Posterior vena cava (tissue), 2 donors: ENCODE data around the gene IL6. TPM values are rescaled to one million over a fixed set of nuclear protein-coding genes. Genes with fewer than 3 reads are reported as not detected.

Experiments
- DNase-seq: peaks from one replicate; pipeline ENCODE4 v3.0.0-alpha.2; 2020; ENCODE audit warnings: low spot score
- intact Hi-C, 2 donors: fragments of 100-400 bp; cut with DNase I; formaldehyde crosslinking; loops; one replicate each; pipeline versions ENCODE4 v1.14.1 to v1.14.2; 2022 to 2023
- total RNA-seq, 2 donors: library from RNA; stranded (reverse); fragmentation: NEBNext Ultra II Directional; extraction: Animal tissue kit (Norgen Biotek cat#: 25700); gene quantifications; one replicate each; pipeline ENCODE4 v1.2.1, GENCODE V29; 2021
- donor health status: DM: yes; HTN: yes; CAD: no.
- donor health status: DM: yes; HTN: yes; CAD: no.

The IL6 gene
- total RNA-seq, 2 donors from 2014 or later: 2.4 to 65.6 TPM

DNA sequence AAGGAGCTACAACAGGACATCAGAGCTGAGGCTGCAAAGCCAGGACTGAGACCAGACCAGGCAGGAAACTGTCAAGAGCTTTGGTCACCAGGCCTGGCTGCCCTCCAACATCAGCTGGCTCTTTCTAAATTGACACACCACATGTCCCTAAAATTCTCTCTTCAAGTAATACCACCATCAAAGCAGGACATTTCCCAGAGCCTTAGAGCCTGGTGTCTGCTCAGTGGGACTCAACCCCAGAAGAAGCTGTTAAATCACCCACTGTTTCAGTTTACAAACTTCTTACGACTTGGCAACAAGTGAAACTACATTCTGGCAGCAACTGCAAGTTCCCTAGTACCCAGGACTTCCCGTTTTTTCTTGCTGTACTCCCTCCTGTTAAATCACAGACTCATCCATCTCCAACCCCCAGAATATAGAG lies 3.8 kb upstream of the IL6 start:
- intact Hi-C loops: loop anchor here in 1 of 2 donors (5.0 kb wide), 1 partner anchor 151 kb away; no protein-coding TSS in a partner anchor
- DNase-seq: peak; percentile 90

DNA sequence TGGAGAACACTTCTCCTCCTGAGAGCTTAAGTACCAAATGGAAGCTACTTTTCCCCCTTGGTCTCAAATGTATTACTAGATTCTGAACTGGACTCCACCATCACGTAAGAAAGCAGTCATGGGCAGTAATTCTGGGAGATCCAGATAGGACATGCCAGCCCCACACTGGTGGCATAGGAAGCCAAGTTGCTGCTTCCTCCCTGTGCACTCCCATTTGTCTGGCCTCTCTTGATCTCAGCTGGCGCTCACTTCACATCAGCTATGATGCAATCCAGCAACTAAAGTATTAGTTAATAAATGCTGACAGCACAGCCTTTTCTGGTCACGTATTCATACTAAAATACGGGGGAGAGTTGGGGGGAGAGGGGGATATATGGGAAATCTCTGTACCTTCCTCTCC lies 3.4 kb upstream of the IL6 start:
- no peak for DNase-seq
- intact Hi-C loops: loop anchor here in 1 of 2 donors (5.0 kb wide), 1 partner anchor 151 kb away; no protein-coding TSS in a partner anchor

DNA sequence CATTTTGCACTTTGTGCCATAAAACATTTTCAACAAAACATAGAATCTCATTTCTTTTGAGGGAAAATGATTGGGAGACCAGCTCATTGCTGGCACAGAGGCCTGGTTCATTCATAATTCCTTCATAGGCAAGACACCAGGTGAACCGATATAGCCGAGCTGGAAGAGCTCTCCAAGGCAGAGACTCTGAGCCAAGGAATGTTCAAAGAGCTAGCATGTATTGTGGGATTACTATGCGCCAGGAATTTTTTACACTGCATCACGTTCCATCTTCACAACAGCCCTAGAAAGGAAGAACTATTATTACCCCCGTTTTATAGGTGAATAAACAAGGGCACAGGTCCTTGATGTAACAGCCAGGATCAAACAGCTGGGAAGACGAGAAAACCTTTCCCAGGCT lies 2.1 kb upstream of the IL6 start:
- intact Hi-C loops: loop anchor here (5.0 kb wide), 3 partner anchors 153 to 163 kb away; no protein-coding TSS in a partner anchor
- DNase-seq: no peak

DNA sequence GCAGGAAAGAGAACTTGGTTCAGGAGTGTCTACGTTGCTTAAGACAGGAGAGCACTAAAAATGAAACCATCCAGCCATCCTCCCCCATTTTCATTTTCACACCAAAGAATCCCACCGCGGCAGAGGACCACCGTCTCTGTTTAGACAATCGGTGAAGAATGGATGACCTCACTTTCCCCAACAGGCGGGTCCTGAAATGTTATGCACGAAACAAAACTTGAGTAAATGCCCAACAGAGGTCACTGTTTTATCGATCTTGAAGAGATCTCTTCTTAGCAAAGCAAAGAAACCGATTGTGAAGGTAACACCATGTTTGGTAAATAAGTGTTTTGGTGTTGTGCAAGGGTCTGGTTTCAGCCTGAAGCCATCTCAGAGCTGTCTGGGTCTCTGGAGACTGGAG lies 1.4 kb upstream of the IL6 start:
- intact Hi-C loops: loop anchor here (5.0 kb wide), 2 partner anchors 158 to 163 kb away; no protein-coding TSS in a partner anchor
- no peak for DNase-seq

DNA sequence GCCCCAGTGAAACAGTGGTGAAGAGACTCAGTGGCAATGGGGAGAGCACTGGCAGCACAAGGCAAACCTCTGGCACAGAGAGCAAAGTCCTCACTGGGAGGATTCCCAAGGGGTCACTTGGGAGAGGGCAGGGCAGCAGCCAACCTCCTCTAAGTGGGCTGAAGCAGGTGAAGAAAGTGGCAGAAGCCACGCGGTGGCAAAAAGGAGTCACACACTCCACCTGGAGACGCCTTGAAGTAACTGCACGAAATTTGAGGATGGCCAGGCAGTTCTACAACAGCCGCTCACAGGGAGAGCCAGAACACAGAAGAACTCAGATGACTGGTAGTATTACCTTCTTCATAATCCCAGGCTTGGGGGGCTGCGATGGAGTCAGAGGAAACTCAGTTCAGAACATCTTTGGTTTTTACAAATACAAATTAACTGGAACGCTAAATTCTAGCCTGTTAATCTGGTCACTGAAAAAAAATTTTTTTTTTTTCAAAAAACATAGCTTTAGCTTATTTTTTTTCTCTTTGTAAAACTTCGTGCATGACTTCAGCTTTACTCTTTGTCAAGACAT lies 574 bp upstream of the IL6 start:
- peak; percentile 85 for DNase-seq
- intact Hi-C loops: loop anchor here (5.0 kb wide), 2 partner anchors 159 to 164 kb away; no protein-coding TSS in a partner anchor

DNA sequence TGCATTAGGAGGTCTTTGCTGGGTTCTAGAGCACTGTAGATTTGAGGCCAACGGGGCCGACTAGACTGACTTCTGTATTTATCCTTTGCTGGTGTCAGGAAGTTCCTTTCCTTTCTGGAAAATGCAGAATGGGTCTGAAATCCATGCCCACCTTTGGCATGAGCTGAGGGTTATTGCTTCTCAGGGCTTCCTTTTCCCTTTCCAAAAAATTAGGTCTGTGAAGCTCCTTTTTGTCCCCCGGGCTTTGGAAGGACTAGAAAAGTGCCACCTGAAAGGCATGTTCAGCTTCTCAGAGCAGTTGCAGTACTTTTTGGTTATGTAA lies 675 bp downstream of the IL6 start:
- intact Hi-C loops: loop anchor here (5.0 kb wide), 2 partner anchors 160 to 165 kb away; no protein-coding TSS in a partner anchor
- no peak for DNase-seq

DNA sequence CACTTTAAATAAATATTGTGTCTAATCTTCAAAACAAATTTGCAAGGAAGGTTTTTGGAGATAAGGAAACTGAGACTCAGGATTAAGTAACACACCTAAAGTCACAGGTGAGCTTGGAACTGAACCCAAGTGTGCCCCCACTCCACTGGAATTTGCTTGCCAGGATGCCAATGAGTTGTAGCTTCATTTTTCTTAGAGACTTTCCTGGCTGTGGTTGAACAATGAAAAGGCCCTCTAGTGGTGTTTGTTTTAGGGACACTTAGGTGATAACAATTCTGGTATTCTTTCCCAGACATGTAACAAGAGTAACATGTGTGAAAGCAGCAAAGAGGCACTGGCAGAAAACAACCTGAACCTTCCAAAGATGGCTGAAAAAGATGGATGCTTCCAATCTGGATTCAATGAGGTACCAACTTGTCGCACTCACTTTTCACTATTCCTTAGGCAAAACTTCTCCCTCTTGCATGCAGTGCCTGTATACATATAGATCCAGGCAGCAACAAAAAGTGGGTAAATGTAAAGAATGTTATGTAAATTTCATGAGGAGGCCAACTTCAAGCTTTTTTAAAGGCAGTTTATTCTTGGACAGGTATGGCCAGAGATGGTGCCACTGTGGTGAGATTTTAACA lies 1.5 kb downstream of the IL6 start:
- intact Hi-C loops: loop anchor here (5.0 kb wide), 2 partner anchors 161 to 166 kb away; no protein-coding TSS in a partner anchor
- no peak for DNase-seq

DNA sequence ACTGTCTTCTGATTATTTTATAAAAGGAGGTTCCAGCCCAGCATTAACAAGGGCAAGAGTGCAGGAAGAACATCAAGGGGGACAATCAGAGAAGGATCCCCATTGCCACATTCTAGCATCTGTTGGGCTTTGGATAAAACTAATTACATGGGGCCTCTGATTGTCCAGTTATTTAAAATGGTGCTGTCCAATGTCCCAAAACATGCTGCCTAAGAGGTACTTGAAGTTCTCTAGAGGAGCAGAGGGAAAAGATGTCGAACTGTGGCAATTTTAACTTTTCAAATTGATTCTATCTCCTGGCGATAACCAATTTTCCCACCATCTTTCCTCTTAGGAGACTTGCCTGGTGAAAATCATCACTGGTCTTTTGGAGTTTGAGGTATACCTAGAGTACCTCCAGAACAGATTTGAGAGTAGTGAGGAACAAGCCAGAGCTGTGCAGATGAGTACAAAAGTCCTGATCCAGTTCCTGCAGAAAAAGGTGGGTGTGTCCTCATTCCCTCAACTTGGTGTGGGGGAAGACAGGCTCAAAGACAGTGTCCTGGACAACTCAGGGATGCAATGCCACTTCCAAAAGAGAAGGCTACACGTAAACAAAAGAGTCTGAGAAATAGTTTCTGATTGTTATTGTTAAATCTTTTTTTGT lies 2.3 kb downstream of the IL6 start:
- intact Hi-C loops: loop anchor here (5.0 kb wide), 2 partner anchors 162 to 167 kb away; no protein-coding TSS in a partner anchor
- DNase-seq: no peak

DNA sequence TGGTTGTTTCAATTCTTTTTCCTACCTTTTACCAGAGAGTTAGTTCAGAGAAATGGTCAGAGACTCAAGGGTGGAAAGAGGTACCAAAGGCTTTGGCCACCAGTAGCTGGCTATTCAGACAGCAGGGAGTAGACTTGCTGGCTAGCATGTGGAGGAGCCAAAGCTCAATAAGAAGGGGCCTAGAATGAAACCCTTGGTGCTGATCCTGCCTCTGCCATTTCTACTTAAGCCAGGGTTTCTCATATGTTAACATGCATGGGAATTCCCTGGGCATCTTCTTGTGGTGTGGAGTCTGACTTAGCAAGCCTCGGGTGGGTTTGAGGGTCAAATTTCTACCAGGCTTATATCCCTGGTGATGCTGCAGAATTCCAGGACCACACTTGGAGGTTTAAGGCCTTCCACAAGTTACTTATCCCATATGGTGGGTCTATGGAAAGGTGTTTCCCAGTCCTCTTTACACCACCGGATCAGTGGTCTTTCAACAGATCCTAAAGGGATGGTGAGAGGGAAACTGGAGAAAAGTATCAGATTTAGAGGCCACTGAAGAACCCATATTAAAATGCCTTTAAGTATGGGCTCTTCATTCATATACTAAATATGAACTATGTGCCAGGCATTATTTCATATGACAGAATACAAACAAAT lies 3.2 kb downstream of the IL6 start:
- intact Hi-C loops: no loop called here
- no peak for DNase-seq

DNA sequence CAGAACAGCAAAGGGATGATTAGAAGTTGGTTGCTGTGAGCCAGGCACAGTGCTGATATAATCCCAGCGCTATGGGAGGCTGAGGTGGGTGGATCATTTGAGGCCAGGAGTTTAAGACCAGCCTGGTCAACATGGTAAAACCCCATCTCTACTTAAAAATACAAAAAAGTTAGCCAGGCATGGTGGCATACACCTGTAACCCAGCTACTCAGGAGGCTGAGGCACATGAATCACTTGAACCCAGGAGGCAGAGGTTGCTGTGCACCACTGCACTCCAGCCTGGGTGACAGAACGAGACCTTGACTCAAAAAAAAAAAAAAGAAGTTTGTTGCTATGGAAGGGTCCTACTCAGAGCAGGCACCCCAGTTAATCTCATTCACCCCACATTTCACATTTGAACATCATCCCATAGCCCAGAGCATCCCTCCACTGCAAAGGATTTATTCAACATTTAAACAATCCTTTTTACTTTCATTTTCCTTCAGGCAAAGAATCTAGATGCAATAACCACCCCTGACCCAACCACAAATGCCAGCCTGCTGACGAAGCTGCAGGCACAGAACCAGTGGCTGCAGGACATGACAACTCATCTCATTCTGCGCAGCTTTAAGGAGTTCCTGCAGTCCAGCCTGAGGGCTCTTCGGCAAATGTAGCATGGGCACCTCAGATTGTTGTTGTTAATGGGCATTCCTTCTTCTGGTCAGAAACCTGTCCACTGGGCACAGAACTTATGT lies 4.1 kb downstream of the IL6 start:
- intact Hi-C loops: no loop called here
- DNase-seq: no peak

DNA sequence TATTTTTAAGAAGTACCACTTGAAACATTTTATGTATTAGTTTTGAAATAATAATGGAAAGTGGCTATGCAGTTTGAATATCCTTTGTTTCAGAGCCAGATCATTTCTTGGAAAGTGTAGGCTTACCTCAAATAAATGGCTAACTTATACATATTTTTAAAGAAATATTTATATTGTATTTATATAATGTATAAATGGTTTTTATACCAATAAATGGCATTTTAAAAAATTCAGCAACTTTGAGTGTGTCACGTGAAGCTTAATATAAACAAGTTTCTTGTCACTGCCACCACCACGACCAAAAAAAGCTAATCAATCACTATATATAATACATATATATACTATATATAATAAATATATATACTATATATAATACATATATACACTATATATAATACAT lies 4.8 kb downstream of the IL6 start:
- DNase-seq: no peak
- intact Hi-C loops: no loop called here

DNA sequence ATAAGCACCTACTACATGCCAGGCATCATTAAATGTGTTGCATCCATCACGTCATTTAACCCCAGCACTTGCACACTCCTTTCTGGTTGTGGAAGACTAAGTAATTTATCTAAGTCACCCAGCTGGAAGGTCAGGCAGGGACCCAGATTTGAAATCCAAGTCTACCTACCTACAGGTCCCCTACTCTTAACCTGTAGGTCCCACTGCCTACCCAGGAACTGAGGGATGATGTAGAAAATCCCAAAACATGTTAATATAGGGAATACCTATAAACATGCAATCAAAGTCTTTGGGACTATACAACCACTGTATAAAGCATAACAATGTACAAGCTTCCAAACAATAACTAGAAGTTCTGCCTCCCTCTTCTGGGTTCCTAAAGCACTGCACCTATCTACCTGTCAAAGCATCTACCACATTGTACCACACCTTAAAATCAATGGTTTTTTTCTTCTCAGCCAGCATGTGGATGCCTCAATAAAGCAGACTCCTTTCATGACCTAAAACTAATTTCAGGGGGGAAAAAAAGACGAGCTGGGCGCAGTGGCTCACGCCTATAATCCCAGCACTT lies 5.6 kb downstream of the IL6 start:
- intact Hi-C loops: no loop called here
- DNase-seq: no peak

DNA sequence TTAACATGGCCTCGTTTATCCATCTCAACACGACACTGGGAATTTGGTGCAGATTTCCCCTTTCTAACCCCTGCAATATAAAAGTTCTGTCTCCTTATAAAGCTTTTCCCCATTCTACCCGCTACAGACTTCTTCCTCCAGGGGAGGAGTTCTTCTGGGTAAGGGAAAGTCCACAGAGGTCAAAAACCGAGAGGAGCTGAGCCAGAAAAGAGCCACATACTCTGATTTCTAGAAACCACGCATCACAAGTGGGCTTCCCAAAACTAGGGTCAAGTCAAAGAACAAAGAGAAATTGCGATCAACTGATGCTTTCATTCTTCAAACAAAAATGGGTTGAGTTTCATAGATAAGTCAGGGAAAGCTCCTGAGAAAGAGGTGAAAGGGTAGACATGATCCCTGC lies 6.8 kb downstream of the IL6 start:
- intact Hi-C loops: no loop called here
- DNase-seq: no peak

DNA sequence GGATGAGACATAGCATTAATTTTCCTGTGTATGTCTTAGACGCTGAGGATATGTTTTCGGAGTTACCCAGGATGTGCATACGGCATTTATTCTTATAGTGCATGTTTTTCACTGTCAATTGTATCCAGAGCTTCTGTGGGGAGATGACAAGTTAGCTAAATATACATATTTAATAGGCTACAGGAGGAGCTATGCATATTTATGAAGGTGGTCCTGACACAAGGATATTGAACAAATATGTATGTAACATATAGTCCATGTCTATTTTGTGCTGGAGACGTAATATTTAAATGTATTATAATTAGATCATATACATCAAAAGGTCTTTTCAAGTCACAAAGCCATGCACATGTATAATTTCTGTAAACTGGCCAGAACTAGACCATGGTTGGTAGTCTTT lies 16.0 kb downstream of the IL6 start:
- DNase-seq: no peak
- intact Hi-C loops: no loop called here

DNA sequence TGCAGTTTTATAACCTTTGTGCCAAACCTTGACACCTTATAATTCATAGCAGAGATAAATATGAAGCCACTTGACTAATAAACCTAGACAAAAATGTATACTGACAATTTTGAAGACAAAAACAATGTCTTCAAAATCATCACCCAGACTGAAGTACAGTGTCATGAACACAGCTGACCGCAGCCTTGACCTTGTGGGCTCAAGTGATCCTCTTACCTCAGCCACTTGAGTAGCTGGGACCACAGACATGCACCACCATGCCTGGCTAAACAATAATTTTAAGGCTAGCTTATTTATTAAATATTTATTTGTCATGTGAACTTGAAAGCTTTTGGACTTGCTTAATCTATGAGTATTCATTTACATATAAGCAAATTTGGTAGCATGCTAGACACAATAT lies 24.3 kb downstream of the IL6 start:
- DNase-seq: no peak
- intact Hi-C loops: no loop called here

DNA sequence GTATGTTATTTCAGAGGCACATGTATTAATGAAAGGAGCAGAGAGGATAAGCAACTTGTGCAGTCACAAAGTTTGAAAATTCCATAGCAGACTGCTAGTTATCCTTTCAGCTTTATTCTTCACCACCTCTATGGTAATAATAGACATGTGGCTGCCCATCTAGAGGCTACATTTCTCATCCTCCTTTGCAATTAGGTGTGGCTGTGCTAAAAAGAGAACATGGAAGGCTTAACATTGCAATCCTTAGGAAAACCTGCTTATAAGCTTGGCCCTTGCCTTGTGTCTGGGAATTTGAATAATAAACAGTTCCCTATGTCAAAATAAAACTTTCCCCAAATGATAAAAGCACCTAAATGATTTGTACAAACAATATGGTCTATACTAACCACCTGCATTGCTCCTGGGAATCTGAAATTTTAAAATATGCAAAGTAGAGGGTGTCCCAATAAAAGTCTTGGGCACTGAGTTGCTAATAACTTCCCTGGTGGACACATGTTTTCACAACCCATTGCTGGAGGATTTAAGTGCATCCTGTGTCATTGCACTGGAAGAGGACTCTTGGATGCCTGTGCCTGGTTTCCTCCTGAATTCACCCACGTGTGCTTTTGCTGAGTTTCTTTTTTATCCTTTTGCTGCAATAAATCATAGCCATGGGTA lies 30.5 kb downstream of the IL6 start:
- intact Hi-C loops: no loop called here
- DNase-seq: no peak

DNA sequence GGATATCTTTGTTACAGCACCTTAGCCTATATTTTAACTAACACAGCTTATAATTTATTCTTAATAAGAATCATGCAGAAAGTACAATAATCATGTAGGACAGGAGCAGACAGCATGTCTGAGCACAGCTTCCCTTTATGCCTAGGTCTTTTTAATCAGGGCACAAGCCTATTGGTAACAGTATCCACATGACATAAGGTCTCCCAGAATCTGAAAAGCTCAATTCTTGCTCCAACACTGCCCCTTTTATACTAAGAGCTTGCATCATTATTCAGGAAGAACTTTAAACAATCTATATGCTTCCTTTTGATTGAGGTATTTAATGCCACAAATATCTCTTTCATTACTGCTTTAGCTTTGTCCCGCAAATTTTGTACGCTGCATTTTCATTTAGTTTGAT lies 31.6 kb downstream of the IL6 start:
- intact Hi-C loops: no loop called here
- no peak for DNase-seq

DNA sequence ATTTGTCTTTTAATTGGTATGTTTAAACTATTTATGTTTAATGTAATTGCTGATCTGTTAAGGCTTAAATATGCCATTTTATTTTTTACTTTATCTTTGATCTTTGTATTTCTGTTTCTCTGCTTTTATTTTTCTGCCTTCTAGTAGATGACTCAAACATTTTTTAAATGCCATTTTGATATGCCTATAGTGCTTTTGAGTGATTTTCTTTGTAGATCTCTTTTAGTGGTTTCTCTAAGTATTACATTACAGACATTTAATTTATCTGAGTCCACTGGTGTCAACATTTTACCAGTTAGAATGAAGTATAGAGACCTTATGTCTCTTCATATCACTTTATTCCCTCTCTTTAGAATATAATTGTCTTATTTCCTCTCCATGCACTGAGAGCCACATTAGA lies 32.7 kb downstream of the IL6 start:
- DNase-seq: no peak
- intact Hi-C loops: no loop called here

DNA sequence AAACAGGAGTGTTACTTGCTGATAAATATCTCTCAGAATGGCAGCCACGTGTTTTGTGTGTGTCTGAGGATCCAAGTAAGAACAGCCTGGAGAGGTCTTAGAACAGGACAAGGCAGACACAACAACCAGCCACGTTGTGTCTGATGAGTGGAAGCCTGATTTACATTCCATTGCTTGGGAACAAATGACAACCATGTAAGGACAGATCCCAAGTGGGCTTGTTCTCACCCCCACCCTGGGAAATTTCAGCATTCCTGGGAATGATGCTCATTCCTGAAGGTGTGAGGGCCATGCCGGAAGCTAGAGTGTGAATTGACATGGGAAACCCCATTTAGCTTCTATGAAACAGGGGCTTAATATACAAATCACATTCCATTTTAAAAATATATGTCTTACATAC lies 35.9 kb downstream of the IL6 start:
- intact Hi-C loops: no loop called here
- no peak for DNase-seq
